ENCODE data around the gene PPFIBP1. TPM values are rescaled to one million over a fixed set of nuclear protein-coding genes. Genes with fewer than 3 reads are reported as not detected.
A peak's percentile ranks its signal among the peaks of the same experiment; 100 is the strongest.

The PPFIBP1 gene
- total and polyA plus RNA-seq, 9 of the 15 experiments (the other 6 are each of a cell fraction or from before 2014, with no cell fraction given), result 0.46 to 3.5 (median 1.8) TPM

DNA sequence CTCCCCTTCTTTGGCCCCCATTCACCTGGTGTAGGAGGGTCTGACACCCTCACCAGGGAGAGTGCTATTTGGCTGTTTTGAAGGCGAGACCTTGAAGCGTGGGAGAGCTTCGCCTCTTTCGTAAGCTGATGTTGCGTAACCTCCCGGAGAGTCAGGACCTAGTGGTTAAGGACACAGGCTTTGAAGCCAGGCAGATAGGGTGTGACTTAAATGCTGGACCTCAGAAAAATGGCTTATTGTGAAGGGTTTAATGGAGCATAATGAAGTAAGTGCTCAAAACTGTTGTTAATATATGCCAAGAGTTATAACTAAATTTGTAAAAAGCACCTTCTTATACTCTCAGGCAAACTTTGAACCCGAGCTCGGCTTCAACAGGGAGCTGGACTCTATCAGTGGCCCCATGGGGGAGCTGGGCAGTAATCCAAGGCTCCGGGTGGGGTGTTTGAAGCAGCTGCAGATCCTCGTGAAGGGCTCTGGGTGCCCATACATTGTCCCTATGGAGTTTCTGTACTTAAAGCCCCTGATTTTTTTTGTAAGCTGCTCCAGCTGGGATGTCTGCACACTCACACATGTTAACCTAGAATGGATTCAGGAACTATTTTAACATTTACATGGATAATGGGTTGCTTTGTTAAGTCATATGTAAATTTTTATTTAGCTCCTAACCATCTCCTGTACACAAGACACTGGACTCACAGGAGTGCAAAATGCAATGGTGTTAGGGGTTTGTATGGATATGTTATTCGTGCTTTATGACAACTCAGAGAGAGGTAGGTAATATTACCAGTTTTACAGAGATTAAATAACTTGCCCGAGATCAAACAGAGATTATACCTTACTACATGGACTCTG is 26.0 kb downstream of the PPFIBP1 start (continued):
- TF ChIP-seq ZNF592 (IDR thresholded peaks at IDR 0.05), result no peak
- TF ChIP-seq GTF2A2 (tag; IDR thresholded peaks at IDR 0.05), result no peak
- TF ChIP-seq KDM1A (IDR thresholded peaks at IDR 0.05), result 0 out of 4 replicates have a peak, but pooled peaks of 1 of the 2 experiments have one; percentile 10
- TF ChIP-seq, protein P1, sequence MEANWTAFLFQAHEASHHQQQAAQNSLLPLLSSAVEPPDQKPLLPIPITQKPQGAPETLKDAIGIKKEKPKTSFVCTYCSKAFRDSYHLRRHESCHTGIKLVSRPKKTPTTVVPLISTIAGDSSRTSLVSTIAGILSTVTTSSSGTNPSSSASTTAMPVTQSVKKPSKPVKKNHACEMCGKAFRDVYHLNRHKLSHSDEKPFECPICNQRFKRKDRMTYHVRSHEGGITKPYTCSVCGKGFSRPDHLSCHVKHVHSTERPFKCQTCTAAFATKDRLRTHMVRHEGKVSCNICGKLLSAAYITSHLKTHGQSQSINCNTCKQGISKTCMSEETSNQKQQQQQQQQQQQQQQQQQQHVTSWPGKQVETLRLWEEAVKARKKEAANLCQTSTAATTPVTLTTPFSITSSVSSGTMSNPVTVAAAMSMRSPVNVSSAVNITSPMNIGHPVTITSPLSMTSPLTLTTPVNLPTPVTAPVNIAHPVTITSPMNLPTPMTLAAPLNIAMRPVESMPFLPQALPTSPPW (CRISPR knock-in tag; IDR thresholded peaks at IDR 0.05), result peak; percentile 33; the same call in 1 of the 2 replicates
- peak; percentile 95 for TF ChIP-seq IRF9 (tag; IDR thresholded peaks at IDR 0.05)
- peak in 1 of 2 experiments; percentile 35; a peak in 1 of 4 replicates for TF ChIP-seq TBL1XR1 (IDR thresholded peaks at IDR 0.05; ENCODE audit: low read length in 2 of 2)
- TF ChIP-seq, protein P2, sequence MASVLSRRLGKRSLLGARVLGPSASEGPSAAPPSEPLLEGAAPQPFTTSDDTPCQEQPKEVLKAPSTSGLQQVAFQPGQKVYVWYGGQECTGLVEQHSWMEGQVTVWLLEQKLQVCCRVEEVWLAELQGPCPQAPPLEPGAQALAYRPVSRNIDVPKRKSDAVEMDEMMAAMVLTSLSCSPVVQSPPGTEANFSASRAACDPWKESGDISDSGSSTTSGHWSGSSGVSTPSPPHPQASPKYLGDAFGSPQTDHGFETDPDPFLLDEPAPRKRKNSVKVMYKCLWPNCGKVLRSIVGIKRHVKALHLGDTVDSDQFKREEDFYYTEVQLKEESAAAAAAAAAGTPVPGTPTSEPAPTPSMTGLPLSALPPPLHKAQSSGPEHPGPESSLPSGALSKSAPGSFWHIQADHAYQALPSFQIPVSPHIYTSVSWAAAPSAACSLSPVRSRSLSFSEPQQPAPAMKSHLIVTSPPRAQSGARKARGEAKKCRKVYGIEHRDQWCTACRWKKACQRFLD (CRISPR knock-in tag; IDR thresholded peaks at IDR 0.05), result peak; percentile 43; the same call in 1 of the 2 replicates
- TF ChIP-seq CTBP1 (IDR thresholded peaks at IDR 0.05; ENCODE audit: borderline replicate concordance), result peak; percentile 20; the same call in 1 of the 2 replicates
- peak; percentile 68; the same call in 1 of the 2 replicates for TF ChIP-seq SMAD4 (CRISPR knock-in tag; conservative IDR thresholded peaks at IDR 0.05)
- TF ChIP-seq RCOR1 (IDR thresholded peaks at IDR 0.05; ENCODE audit: borderline replicate concordance in 1 of 2, low read depth in 2 of 2, low read length in 2 of 2), result peak in 1 of 2 experiments; percentile 51; a peak in 1 of 4 replicates
- peak; percentile 86 to 90 for TF ChIP-seq TRIM24 (IDR thresholded peaks at IDR 0.05)
- TF ChIP-seq, protein P3, sequence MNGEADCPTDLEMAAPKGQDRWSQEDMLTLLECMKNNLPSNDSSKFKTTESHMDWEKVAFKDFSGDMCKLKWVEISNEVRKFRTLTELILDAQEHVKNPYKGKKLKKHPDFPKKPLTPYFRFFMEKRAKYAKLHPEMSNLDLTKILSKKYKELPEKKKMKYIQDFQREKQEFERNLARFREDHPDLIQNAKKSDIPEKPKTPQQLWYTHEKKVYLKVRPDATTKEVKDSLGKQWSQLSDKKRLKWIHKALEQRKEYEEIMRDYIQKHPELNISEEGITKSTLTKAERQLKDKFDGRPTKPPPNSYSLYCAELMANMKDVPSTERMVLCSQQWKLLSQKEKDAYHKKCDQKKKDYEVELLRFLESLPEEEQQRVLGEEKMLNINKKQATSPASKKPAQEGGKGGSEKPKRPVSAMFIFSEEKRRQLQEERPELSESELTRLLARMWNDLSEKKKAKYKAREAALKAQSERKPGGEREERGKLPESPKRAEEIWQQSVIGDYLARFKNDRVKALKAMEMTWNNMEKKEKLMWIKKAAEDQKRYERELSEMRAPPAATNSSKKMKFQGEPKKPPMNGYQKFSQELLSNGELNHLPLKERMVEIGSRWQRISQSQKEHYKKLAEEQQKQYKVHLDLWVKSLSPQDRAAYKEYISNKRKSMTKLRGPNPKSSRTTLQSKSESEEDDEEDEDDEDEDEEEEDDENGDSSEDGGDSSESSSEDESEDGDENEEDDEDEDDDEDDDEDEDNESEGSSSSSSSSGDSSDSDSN (IDR thresholded peaks at IDR 0.05; ENCODE audit: borderline replicate concordance in 1 of 2, low read depth in 2 of 2, low read length in 2 of 2), result 0 out of 4 replicates have a peak, but pooled peaks of 1 of the 2 experiments have one; percentile 32
- TF ChIP-seq ATF1 (CRISPR knock-in tag; IDR thresholded peaks at IDR 0.05), result no peak
- peak; percentile 71 for TF ChIP-seq ATF1 (tag; IDR thresholded peaks at IDR 0.05)
- no peak for TF ChIP-seq CCNT2 (IDR thresholded peaks at IDR 0.05; ENCODE audit: borderline replicate concordance, extremely low read depth, insufficient read length, low read depth, low read length)

Data from K562 (cell line).